A673 (cell line): ENCODE data around the gene ZBTB16. TPM values are rescaled to one million over a fixed set of nuclear protein-coding genes. Genes with fewer than 3 reads are reported as not detected.

ENCODE experiments used
- BruUV-seq: library from RNA; stranded (reverse); fragments of 400-500 nt; replicated peaks from 2 replicates; lab custom pipeline; 2021; lab: Mats Ljungman, UMichigan
- CTCF ChIA-PET: fragments of 300-600 bp; sonication (Branson Sonifier 250); formaldehyde crosslinking; loops from one replicate; lab custom pipeline; 2022; ENCODE audit warnings: antibody characterized with exemption; lab: Charles Lee
- POLR2A ChIA-PET: fragments of 300-600 bp; sonication (Branson Sonifier 250); formaldehyde crosslinking; loops from one replicate; lab custom pipeline; 2022; ENCODE audit warnings: antibody characterized with exemption; ENCODE audit not compliant: low non-redundant PET; lab: Charles Lee
- DNase-seq: peaks from one replicate; pipeline ENCODE4 v3.0.0-alpha.2; 2015; ENCODE audit warnings: low spot score
- H3K27ac ChIP-seq: fragments of 200-600 bp; sonication (generic); 2 replicates; pipeline ENCODE4 v1.5.1; 2016; ENCODE audit warnings: mixed run types, low read depth, mild to moderate bottlenecking, mixed read lengths, antibody characterized with exemption, low read length; ENCODE audit not compliant: poor library complexity, severe bottlenecking
- H3K27me3 ChIP-seq: fragments of 200-600 bp; sonication (generic); replicated peaks from 2 replicates; pipeline ENCODE4 v1.6.1; 2017; ENCODE audit warnings: mixed run types, low read depth, mild to moderate bottlenecking, mixed read lengths, antibody characterized with exemption, low read length; ENCODE audit not compliant: insufficient read depth, poor library complexity
- H3K36me3 ChIP-seq: fragments of 200-600 bp; sonication (generic); 2 replicates; pipeline ENCODE4 v1.6.1; 2016; ENCODE audit warnings: mixed run types, mild to moderate bottlenecking, mixed read lengths, antibody characterized with exemption, low read length; ENCODE audit not compliant: insufficient read depth, poor library complexity, severe bottlenecking
- H3K4me1 ChIP-seq: fragments of 200-600 bp; sonication (generic); 2 replicates; pipeline ENCODE4 v1.6.1; 2017; ENCODE audit warnings: mixed run types, mild to moderate bottlenecking, mixed read lengths, antibody characterized with exemption, low read length; ENCODE audit not compliant: insufficient read depth, poor library complexity, severe bottlenecking
- H3K4me3 ChIP-seq: fragments of 200-600 bp; sonication (generic); 2 replicates; pipeline ENCODE4 v1.5.1; 2016; ENCODE audit warnings: low read depth, mixed run types, mild to moderate bottlenecking, mixed read lengths, low read length; ENCODE audit not compliant: poor library complexity, severe bottlenecking
- H3K9me3 ChIP-seq: fragments of 200-600 bp; sonication (generic); 2 replicates; pipeline ENCODE4 v1.6.1; 2016; ENCODE audit warnings: mixed run types, low read depth, mild to moderate bottlenecking, mixed read lengths, antibody characterized with exemption, low read length; ENCODE audit not compliant: poor library complexity, severe bottlenecking
- EZH2 ChIP-seq: fragments of 200-600 bp; sonication (generic); IDR thresholded peaks from 2 replicates; pipeline ENCODE4 v1.6.1; 2017; ENCODE audit warnings: borderline replicate concordance, low read depth, mild to moderate bottlenecking, mixed read lengths, antibody characterized with exemption, low read length; ENCODE audit not compliant: poor library complexity, severe bottlenecking
- intact Hi-C: fragments of 100-400 bp; cut with micrococcal nuclease; formaldehyde crosslinking; loops from one replicate; pipeline ENCODE4 v1.10.0; 2022; ENCODE audit not compliant: unreplicated experiment
- total RNA-seq: library from RNA; stranded (reverse); gene quantifications from 2 replicates; pipeline ENCODE4 v1.2.3, GENCODE V29; 2021
- TF ChIP-seq, protein P1 (sequence below): fragments of 300-800, 200-600 bp; sonication (generic); conservative IDR thresholded peaks from 2 replicates; pipeline ENCODE4 v1.5.1; 2017; ENCODE audit warnings: low read depth, mild to moderate bottlenecking, antibody characterized with exemption, low read length, moderate library complexity, mixed read lengths

Gene ZBTB16
- total RNA-seq, 1 experiment from 2014 or later = 12.0 TPM

DNA sequence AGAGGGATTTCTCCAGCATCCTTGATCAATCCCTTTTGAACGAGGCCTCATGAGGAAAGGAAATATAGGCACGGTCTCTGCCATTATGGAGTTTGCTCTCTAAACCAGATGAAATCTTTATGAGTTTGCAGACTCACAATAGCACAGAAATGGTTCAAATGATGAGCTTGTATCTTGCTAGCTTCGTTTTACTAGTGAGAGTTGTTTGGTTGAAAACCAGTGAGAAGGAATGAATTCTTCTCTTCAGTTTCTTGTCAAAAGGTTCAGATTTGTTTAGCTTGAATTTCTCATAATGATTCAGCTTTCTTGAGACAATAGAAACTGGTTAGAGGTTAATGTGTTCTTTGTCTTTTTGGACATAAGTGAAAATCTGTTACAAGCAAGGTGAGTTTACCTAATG, 92.7 kb downstream of the ZBTB16 start:
- ChIA-PET POLR2A (no interaction called here), CTCF (no interaction called here)
- no peak for DNase-seq
- intact Hi-C loops = no loop called here
- Histone ChIP-seq H3K36me3 (no peaks in the 10 kb centered on the region), H3K4me1 (peaks cover 45% of the 10 kb centered on the region), H3K27me3 (no peaks in the 10 kb centered on the region), H3K9me3 (no peaks in the 10 kb centered on the region), H3K27ac (no peak overlapping the region), H3K4me3 (no peak overlapping the region)
- TF ChIP-seq, protein P1, sequence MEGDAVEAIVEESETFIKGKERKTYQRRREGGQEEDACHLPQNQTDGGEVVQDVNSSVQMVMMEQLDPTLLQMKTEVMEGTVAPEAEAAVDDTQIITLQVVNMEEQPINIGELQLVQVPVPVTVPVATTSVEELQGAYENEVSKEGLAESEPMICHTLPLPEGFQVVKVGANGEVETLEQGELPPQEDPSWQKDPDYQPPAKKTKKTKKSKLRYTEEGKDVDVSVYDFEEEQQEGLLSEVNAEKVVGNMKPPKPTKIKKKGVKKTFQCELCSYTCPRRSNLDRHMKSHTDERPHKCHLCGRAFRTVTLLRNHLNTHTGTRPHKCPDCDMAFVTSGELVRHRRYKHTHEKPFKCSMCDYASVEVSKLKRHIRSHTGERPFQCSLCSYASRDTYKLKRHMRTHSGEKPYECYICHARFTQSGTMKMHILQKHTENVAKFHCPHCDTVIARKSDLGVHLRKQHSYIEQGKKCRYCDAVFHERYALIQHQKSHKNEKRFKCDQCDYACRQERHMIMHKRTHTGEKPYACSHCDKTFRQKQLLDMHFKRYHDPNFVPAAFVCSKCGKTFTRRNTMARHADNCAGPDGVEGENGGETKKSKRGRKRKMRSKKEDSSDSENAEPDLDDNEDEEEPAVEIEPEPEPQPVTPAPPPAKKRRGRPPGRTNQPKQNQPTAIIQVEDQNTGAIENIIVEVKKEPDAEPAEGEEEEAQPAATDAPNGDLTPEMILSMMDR = no peak
- TF ChIP-seq EZH2 = no peak
- no TSS peak for BruUV-seq

DNA sequence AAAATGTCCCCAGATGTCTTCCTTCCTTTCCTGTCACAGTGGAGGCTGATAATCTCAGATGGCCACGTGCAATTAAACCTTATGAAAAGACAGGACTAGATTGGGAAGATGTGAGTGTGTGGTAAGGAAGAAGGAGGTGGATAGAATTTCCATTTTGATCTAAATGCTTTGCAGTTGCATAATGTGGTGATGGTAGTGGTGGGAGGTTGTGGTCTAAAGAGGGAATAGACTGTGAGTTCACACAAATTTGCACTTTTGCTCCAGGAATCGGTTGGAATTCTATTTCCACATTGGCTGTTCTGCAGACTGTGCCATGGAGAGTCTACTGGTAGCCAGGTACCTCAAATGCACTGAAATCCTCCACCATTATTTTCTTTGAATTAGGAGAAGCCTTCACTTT, 93.3 kb downstream of the ZBTB16 start:
- intact Hi-C loops = no loop called here
- POLR2A ChIA-PET = no interaction called here
- no TSS peak for BruUV-seq
- no peaks in the 10 kb centered on the region for H3K9me3 ChIP-seq
- CTCF ChIA-PET = no interaction called here
- H3K36me3 ChIP-seq = no peaks in the 10 kb centered on the region
- no peak for DNase-seq
- H3K27ac ChIP-seq = no peak overlapping the region
- H3K4me1 ChIP-seq = peaks cover 39% of the 10 kb centered on the region
- TF ChIP-seq, protein P1 = no peak
- TF ChIP-seq EZH2 = no peak
- no peaks in the 10 kb centered on the region for H3K27me3 ChIP-seq
- H3K4me3 ChIP-seq = no peak overlapping the region

DNA sequence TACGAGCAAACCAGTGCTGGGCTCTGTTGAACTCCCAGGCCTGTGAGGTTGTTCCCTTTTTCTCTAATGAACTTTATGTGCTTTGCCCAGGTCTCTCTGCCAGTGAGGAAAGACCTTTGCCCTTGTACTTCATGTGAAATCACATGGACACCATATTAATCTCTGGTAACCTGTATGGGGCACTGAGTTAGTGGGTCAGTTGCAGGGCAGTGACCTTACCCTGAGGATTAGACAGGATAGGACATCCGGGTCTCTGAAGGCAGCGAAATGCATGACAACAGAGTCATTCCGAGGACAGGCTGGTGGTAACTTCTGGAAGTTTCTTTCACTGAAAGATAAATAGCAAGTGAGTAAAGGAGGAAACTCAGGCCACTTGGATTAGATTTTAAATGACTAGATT, 93.7 kb downstream of the ZBTB16 start:
- CTCF ChIA-PET = no interaction called here
- no TSS peak for BruUV-seq

More for the DNA sequence above, 93.7 kb downstream of the ZBTB16 start:
- no peak for DNase-seq
- intact Hi-C loops = no loop called here
- peaks cover 35% of the 10 kb centered on the region for H3K4me1 ChIP-seq
- no peak overlapping the region for H3K4me3 ChIP-seq
- no peaks in the 10 kb centered on the region for H3K9me3 ChIP-seq
- H3K27ac ChIP-seq = no peak overlapping the region
- H3K36me3 ChIP-seq = no peaks in the 10 kb centered on the region
- TF ChIP-seq, protein P1 = no peak
- TF ChIP-seq EZH2 = no peak
- POLR2A ChIA-PET = no interaction called here
- H3K27me3 ChIP-seq = no peaks in the 10 kb centered on the region
